DMS53 treated with DMSO at 0.1 percent for 48 hours (cell line): ENCODE measurements around the gene IRF2BP2.

Experiments used
- DNase-seq: peaks from one replicate; lab custom pipeline; 2025; ENCODE audit not compliant: unreplicated experiment; lab: John Stamatoyannopoulos, UW

IRF2BP2 gene

DNA sequence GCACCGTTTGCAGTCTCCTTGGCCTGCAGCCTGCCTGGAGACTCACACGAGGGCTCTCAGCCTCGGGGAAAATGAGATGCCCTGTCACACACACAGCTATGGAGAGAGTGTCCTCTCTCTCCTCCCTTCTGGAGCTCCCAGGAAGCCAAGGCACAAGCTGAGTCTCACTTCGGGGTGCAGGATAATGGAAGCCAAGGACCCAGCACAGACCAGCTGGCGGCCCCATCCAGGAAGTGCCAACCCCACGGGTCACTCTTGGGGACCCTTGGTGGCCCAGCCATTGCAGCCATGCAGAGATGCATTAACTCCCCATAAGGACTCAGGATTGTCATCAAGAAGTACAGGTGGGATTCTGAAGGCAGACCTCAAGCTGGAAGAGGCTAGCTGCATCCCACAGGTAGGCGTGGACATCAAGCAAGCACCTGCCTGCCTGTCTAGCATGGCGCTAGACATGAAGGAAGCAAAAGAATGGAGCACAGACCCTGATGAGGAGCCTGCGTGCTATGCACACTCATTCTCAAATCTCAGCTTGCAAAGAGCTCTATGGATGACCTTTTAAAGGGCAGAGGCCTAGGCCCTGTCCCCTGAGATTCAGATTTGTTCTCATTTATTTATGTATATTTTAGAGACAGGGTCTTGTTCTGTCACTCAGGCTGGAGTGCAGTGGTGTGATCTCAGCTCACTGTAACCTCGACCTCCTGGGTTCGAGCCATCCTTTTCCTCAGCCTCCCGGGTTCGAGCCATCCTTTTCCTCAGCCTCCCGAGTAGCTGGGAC is 49.9 kb downstream of the IRF2BP2 start:
- no peak for DNase-seq

DNA sequence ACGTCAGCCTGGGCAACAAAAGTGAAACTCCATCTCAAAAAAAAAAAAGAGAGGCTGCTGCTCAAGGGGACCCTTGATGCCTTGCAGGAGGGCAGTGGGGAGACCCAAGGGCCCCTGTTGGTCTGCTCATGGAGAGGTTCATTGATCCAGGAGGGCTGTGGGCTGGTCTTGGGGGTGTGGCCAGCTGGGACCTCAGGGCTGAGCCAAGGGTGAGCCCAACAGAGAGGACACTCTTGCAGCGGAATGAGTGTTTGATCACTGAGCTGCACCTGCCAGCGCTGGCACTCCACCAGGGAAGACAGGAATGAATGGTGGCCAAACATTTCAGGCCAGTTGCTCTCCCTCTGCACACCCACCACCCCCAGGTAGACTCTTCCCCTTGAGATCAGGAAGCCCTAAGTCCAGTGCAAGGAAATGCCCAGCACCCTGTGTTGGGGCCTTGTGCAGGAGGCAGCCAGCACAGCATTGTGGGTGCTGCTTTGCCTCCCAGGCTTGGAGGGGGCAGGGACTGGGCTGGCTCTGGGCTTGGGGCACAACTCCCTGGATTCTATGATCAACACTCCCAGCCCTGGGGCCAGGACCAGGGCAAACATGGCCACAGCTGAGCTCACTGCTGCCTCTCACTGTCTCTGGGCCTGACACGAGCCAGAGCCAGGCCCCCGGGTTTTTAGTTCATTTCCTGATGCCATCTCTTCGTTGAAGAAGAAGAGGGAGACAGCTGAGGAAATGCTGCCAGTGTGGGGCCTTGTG is 50.7 kb downstream of the IRF2BP2 start:
- DNase-seq, result peak; percentile 76

DNA sequence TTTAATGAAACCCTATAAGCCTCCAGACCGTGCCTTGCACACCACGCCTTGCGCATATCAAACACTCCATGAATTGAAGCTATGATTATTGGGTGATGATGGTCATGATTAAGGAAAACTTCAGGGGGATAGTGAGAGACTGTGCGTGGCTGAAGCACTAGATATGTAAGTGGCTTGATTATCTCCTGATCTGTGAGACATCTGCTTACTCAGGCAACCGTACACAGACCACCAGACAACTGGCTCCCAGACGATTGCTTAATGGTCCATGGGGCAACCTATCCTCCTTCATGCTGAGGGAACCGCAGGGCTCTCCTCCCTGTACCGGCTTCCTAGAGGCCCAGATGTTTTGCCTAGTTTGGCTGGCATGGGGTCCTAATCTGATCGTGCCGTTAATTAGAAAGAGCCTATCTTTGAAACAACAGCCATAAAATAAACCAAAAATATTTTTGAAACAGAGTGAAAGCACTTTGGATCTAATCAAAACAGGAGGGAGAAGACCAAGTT is 51.6 kb downstream of the IRF2BP2 start:
- DNase-seq, result no peak

DNA sequence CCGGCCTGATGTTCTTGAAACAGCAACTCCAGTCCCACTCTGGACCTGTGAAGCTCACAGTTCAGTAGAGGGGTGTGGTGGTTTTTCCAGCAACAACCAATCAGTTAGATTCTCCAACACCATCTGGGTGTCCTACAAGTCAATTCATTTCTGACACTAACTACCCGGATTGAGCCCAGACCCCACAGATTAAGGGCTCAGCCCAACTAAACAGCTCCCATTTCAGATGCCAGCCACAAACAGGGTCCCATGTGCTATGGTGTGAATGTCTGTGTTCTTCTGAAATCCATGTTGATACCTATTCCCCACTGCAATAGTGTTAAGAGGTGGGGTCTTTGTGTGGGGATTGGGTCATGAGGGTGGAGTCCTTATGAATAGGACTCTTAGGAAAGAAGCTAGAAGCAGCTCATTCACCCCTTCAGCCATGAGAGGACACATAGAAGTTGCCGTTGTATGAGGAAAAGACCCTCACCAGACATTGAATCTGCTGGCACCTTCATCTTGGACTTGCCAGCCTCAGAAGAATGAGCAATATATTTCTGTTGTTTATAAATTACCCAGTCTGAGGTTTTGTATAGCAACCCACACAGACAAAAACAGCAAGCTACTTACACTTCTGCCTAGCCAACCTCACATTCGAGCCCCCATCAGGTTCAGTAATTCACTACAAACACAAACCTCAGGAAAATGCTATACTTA is 53.6 kb downstream of the IRF2BP2 start:
- DNase-seq, result no peak

DNA sequence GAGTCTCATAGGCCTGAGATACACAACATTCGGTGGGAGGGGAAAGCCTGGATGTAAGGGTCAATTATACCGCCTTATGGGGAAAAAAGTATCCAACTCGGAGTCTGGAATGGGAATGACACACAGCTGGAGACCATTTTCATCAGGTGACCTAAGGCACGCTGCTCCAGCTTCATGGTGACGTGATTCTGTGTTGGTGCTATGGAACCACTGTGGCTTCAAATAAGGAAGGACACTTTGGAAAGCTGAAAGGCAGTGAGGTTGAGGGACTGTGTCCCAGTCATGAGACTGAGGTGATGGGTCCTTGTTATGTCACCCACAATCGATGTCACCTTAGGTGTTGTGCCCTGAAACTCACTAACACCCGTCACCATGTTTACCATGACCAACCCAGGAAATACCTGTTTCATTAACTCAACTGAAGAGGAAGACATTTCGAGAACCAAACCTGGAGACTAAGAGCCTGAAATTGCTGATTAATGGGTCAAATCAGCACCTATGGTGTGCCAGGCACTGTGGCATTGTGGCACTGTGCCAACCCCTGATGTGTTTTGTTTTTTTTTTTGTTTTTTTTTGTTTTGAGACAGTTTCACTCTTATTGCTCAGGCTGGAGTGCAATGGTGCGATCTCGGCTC is 54.5 kb downstream of the IRF2BP2 start:
- no peak for DNase-seq

DNA sequence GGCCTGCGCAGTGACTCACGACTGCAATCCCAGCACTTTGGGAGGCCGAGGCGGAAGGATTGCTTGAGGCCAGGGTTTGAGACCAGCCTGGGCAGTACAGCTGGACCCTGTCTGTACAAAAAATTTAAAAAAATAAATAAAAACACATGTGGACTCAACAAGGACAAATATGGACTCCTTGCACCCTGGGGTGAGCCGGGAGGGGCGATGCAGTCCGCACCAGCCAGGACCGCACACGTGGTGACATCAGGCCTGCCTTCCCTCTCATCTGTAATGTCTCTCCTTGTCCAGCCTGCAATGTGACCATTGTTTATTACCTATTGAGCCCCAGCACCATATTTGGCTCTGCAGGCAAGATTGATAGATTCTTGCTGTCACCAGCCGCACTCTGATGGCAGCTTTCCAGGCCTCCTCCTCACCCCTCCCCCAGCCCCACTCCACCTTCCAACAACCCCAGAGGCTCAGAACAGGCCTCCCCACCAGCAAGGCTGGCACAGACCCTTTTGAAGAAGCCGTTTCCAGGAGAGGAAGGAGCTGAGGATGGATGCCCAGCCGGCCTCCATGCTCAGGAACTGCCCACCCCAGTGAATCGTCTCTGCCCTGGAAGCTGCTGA is 55.2 kb downstream of the IRF2BP2 start:
- DNase-seq, result no peak
